HCT116 (cell line): ENCODE results near the gene ZNF418. TPM values are rescaled to one million over a fixed set of nuclear protein-coding genes. Genes with fewer than 3 reads are reported as not detected.

ENCODE experiments used
- ATAC-seq: fragments of 200-7000 bp; cut with Tn5 transposase; 2 replicates; pipeline ENCODE4 v1.9.1; 2020; ENCODE audit warnings: mild to moderate bottlenecking, moderate library complexity
- BruUV-seq: library from RNA; stranded (reverse); fragments of 400-500 nt; replicated peaks from 2 replicates; lab custom pipeline; 2021; lab: Mats Ljungman, UMichigan
- CTCF ChIA-PET: fragments of 300-600 bp; sonication (Branson Sonifier 250); formaldehyde crosslinking; loops from one replicate; lab custom pipeline; 2021; ENCODE audit warnings: antibody characterized with exemption; lab: Charles Lee
- POLR2A ChIA-PET: fragments of 300-600, 350-600 bp; sonication (Branson Sonifier 250); formaldehyde crosslinking; loops from one replicate; lab custom pipeline; 2021; ENCODE audit warnings: antibody characterized with exemption; lab: Charles Lee
- RAD21 ChIA-PET, 2 experiments: fragments of 300-600 bp; sonication (Branson Sonifier 250); formaldehyde crosslinking; loops; one replicate each; lab custom pipeline; 2023; ENCODE audit warnings: low total read pairs in 2 of 2; ENCODE audit not compliant: uncharacterized antibody in 2 of 2, unreplicated experiment in 2 of 2, low non-redundant PET in 1 of 2; lab: Charles Lee
- DNase-seq: peaks from one replicate; pipeline ENCODE4 v3.0.0-alpha.2; 2010; ENCODE audit warnings: low read depth, low spot score
- H2AFZ ChIP-seq: fragments of 200-600 bp; shearing (Covaris generic), sonication (generic); 2 replicates; pipeline ENCODE4 v1.6.1; 2017; ENCODE audit warnings: low read depth, mixed run types, mixed read lengths, antibody characterized with exemption, low read length; ENCODE audit not compliant: poor library complexity, severe bottlenecking
- H3K27ac ChIP-seq: 2 replicates; pipeline ENCODE4 v1.5.1; 2012; ENCODE audit warnings: low read depth, low read length
- H3K27me3 ChIP-seq: fragments of 200-600 bp; sonication (generic); 2 replicates; pipeline ENCODE4 v1.6.1; 2016; ENCODE audit warnings: mixed run types, low read length, mixed read lengths; ENCODE audit not compliant: insufficient read depth
- H3K36me3 ChIP-seq, 2 experiments: fragments of 200-500 bp in 1 of 2; fragments of 200-600 bp in 1 of 2; sonication (Bioruptor generic) in 1 of 2; sonication (generic) in 1 of 2; 2 replicates each; pipeline versions ENCODE4 v1.5.1 to v1.6.1; 2014 to 2016; ENCODE audit warnings: low read length in 2 of 2, inconsistent platforms in 1 of 2, mixed read lengths in 1 of 2, mixed run types in 1 of 2; ENCODE audit not compliant: insufficient read depth in 2 of 2, control insufficient read depth in 1 of 2
- H3K4me1 ChIP-seq, 2 experiments: fragments of 200-600 bp in 1 of 2; sonication (generic) in 1 of 2; 2 replicates each; pipeline versions ENCODE4 v1.5.1 to v1.6.1; 2012 to 2017; ENCODE audit warnings: low read length in 2 of 2, inconsistent platforms in 1 of 2, mild to moderate bottlenecking in 1 of 2, mixed read lengths in 1 of 2, mixed run types in 1 of 2, moderate library complexity in 1 of 2; ENCODE audit not compliant: insufficient read depth in 2 of 2, control insufficient read depth in 1 of 2
- H3K4me2 ChIP-seq: fragments of 200-600 bp; sonication (generic); 2 replicates; pipeline ENCODE4 v1.6.1; 2017; ENCODE audit warnings: mixed run types, low read length, mixed read lengths
- H3K4me3 ChIP-seq, 2 experiments: fragments of 200-600 bp in 1 of 2; sonication (generic) in 1 of 2; replicated peaks in 1 of 2; 2 replicates each; pipeline ENCODE4 v1.5.1; 2011 to 2016; ENCODE audit warnings: low read length in 2 of 2, control low read depth in 1 of 2, low read depth in 1 of 2, mild to moderate bottlenecking in 1 of 2, mixed read lengths in 1 of 2, mixed run types in 1 of 2
- H3K79me2 ChIP-seq: fragments of 200-600 bp; sonication (generic); 2 replicates; pipeline ENCODE4 v1.6.1; 2017; ENCODE audit warnings: mild to moderate bottlenecking, mixed run types, low read length, moderate library complexity, mixed read lengths; ENCODE audit not compliant: insufficient read depth
- H3K9ac ChIP-seq: fragments of 200-600 bp; sonication (generic); 2 replicates; pipeline ENCODE4 v1.6.1; 2016; ENCODE audit warnings: low read length, mixed read lengths
- H3K9me2 ChIP-seq: fragments of 200-600 bp; sonication (generic), shearing (Covaris generic); 2 replicates; pipeline ENCODE4 v1.6.1; 2017; ENCODE audit warnings: mixed run types, mild to moderate bottlenecking, moderate library complexity; ENCODE audit not compliant: insufficient read depth
- H3K9me3 ChIP-seq, 2 experiments: fragments of 200-500 bp in 1 of 2; fragments of 200-600 bp in 1 of 2; sonication (Bioruptor generic) in 1 of 2; sonication (generic) in 1 of 2; 2 replicates each; pipeline ENCODE4 v1.6.1; 2014 to 2017; ENCODE audit warnings: low read length in 2 of 2, mixed read lengths in 2 of 2, inconsistent platforms in 1 of 2, low read depth in 1 of 2, mild to moderate bottlenecking in 1 of 2, mixed run types in 1 of 2, moderate library complexity in 1 of 2; ENCODE audit not compliant: control insufficient read depth in 1 of 2, insufficient read depth in 1 of 2
- H4K20me1 ChIP-seq: fragments of 200-600 bp; sonication (generic), shearing (Covaris generic); 2 replicates; pipeline ENCODE4 v1.6.1; 2017; ENCODE audit warnings: mixed run types, mild to moderate bottlenecking, moderate library complexity; ENCODE audit not compliant: insufficient read depth
- CBX3 ChIP-seq: IDR thresholded peaks from 2 replicates; pipeline ENCODE4 v1.6.1; 2012; ENCODE audit warnings: low read depth
- CEBPB ChIP-seq: IDR thresholded peaks from 2 replicates; pipeline ENCODE4 v1.6.1; 2012; ENCODE audit warnings: low read depth
- EZH2 ChIP-seq: fragments of 200-600 bp; sonication (generic); IDR thresholded peaks from 2 replicates; pipeline ENCODE4 v1.6.1; 2017; ENCODE audit warnings: antibody characterized with exemption, mixed run types
- EZH2phosphoT487 ChIP-seq: fragments of 200-600 bp; IDR thresholded peaks from 2 replicates; pipeline ENCODE4 v1.6.1; 2018; ENCODE audit warnings: antibody characterized with exemption, borderline replicate concordance
- FOSL1 ChIP-seq: IDR thresholded peaks from 2 replicates; pipeline ENCODE4 v1.6.1; 2012; ENCODE audit warnings: low read depth
- JUND ChIP-seq: IDR thresholded peaks from 2 replicates; pipeline ENCODE4 v1.6.1; 2012
- POLR2AphosphoS5 ChIP-seq: IDR thresholded peaks from 2 replicates; pipeline ENCODE4 v1.6.1; 2011; ENCODE audit warnings: mild to moderate bottlenecking, low read depth, low read length, moderate library complexity
- RAD21 ChIP-seq: IDR thresholded peaks from 2 replicates; pipeline ENCODE4 v1.6.1; 2012; ENCODE audit warnings: low read depth, mild to moderate bottlenecking
- SRF ChIP-seq: IDR thresholded peaks from 2 replicates; pipeline ENCODE4 v1.6.1; 2012; ENCODE audit warnings: low read depth
- TCF7L2 ChIP-seq: IDR thresholded peaks from 2 replicates; pipeline ENCODE4 v1.7.0; 2011; ENCODE audit warnings: borderline replicate concordance, inconsistent platforms; ENCODE audit not compliant: insufficient read depth, insufficient read length; ENCODE audit errors: extremely low read depth
- ZFX ChIP-seq: fragments of 450-650 bp; IDR thresholded peaks from 2 replicates; pipeline ENCODE4 v1.6.1; 2017
- ZNF274 ChIP-seq: fragments of 200-500 bp; sonication (Bioruptor generic); IDR thresholded peaks from 2 replicates; pipeline ENCODE4 v1.6.1; 2014; ENCODE audit warnings: mild to moderate bottlenecking, low read depth, low read length, inconsistent platforms
- intact Hi-C: fragments of 100-400 bp; cut with micrococcal nuclease; formaldehyde crosslinking; loops from 2 replicates; pipeline ENCODE4 v1.10.0; 2022
- total RNA-seq: library from RNA; stranded (reverse); gene quantifications from one replicate; pipeline ENCODE4 v1.2.1, GENCODE V29; 2021; ENCODE audit not compliant: unreplicated experiment
- TF ChIP-seq, protein P1 (sequence below): IDR thresholded peaks from 2 replicates; pipeline ENCODE4 v1.6.1; 2012
- TF ChIP-seq, protein P2 (sequence below): IDR thresholded peaks from 2 replicates; pipeline ENCODE4 v1.6.1; 2012; ENCODE audit warnings: low read depth
- TF ChIP-seq, protein P3 (sequence below), 3 experiments: fragments of 200-600 bp in 1 of 3; sonication (generic) in 1 of 3; IDR thresholded peaks in 2 of 3; conservative IDR thresholded peaks in 1 of 3; 2 replicates each; pipeline ENCODE4 v1.5.1; 2012 to 2017; ENCODE audit warnings: low read depth in 2 of 3, low read length in 2 of 3, antibody characterized with exemption in 1 of 3, borderline replicate concordance in 1 of 3, control low read depth in 1 of 3, mild to moderate bottlenecking in 1 of 3, mixed read lengths in 1 of 3, mixed run types in 1 of 3, moderate library complexity in 1 of 3; ENCODE audit not compliant: insufficient read depth in 1 of 3
- TF ChIP-seq, protein P4 (sequence below): IDR thresholded peaks from 2 replicates; pipeline ENCODE4 v1.6.1; 2012

The ZNF418 gene
- total RNA-seq, 1 experiment from 2014 or later: not detected

DNA sequence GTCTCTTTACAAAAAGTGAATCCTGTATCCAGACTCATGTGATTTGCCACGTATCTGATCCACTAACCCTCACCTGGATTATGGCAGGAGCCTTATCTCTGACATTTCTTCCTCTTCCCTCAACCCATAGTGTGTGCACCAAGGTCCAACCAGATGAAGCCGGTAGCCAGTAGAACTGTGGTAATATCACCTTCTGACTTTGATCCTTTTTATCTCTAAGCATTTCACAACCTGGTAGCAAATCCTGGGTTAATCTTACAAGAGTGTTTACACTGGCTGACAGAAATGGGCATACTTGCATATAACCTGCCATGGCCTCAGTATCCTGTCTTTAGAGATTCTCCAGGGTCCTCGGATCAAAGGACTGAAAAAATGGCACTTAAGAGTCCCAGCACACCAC is 20.7 kb downstream of the ZNF418 start:
- no peaks in the 10 kb centered on the region for H3K79me2 ChIP-seq
- H3K27ac ChIP-seq: no peak overlapping the region
- peaks cover 0 to 6% of the 10 kb centered on the region in 2 experiments; a peak in 1 of 4 replicates for H3K4me1 ChIP-seq
- no peak overlapping the region for H3K4me3 ChIP-seq
- H3K9me2 ChIP-seq: no peaks in the 10 kb centered on the region
- no peaks in the 10 kb centered on the region for H4K20me1 ChIP-seq
- H3K9me3 ChIP-seq: no peaks in the 10 kb centered on the region; a peak in 1 of 4 replicates
- BruUV-seq: no TSS peak
- POLR2A ChIA-PET: no interaction called here
- H3K27me3 ChIP-seq: no peaks in the 10 kb centered on the region
- no peak for TF ChIP-seq TCF7L2
- no peak for TF ChIP-seq RAD21
- no peak for TF ChIP-seq CBX3
- TF ChIP-seq, protein P1, sequence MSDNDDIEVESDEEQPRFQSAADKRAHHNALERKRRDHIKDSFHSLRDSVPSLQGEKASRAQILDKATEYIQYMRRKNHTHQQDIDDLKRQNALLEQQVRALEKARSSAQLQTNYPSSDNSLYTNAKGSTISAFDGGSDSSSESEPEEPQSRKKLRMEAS: no peak
- TF ChIP-seq POLR2AphosphoS5: no peak
- no peak for TF ChIP-seq CEBPB
- TF ChIP-seq, protein P2, sequence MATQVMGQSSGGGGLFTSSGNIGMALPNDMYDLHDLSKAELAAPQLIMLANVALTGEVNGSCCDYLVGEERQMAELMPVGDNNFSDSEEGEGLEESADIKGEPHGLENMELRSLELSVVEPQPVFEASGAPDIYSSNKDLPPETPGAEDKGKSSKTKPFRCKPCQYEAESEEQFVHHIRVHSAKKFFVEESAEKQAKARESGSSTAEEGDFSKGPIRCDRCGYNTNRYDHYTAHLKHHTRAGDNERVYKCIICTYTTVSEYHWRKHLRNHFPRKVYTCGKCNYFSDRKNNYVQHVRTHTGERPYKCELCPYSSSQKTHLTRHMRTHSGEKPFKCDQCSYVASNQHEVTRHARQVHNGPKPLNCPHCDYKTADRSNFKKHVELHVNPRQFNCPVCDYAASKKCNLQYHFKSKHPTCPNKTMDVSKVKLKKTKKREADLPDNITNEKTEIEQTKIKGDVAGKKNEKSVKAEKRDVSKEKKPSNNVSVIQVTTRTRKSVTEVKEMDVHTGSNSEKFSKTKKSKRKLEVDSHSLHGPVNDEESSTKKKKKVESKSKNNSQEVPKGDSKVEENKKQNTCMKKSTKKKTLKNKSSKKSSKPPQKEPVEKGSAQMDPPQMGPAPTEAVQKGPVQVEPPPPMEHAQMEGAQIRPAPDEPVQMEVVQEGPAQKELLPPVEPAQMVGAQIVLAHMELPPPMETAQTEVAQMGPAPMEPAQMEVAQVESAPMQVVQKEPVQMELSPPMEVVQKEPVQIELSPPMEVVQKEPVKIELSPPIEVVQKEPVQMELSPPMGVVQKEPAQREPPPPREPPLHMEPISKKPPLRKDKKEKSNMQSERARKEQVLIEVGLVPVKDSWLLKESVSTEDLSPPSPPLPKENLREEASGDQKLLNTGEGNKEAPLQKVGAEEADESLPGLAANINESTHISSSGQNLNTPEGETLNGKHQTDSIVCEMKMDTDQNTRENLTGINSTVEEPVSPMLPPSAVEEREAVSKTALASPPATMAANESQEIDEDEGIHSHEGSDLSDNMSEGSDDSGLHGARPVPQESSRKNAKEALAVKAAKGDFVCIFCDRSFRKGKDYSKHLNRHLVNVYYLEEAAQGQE: no peak
- no peak for TF ChIP-seq EZH2phosphoT487
- TF ChIP-seq ZFX: no peak
- no peak for TF ChIP-seq FOSL1
- TF ChIP-seq JUND: no peak
- TF ChIP-seq EZH2: no peak
- no peak for TF ChIP-seq SRF
- TF ChIP-seq, protein P3, sequence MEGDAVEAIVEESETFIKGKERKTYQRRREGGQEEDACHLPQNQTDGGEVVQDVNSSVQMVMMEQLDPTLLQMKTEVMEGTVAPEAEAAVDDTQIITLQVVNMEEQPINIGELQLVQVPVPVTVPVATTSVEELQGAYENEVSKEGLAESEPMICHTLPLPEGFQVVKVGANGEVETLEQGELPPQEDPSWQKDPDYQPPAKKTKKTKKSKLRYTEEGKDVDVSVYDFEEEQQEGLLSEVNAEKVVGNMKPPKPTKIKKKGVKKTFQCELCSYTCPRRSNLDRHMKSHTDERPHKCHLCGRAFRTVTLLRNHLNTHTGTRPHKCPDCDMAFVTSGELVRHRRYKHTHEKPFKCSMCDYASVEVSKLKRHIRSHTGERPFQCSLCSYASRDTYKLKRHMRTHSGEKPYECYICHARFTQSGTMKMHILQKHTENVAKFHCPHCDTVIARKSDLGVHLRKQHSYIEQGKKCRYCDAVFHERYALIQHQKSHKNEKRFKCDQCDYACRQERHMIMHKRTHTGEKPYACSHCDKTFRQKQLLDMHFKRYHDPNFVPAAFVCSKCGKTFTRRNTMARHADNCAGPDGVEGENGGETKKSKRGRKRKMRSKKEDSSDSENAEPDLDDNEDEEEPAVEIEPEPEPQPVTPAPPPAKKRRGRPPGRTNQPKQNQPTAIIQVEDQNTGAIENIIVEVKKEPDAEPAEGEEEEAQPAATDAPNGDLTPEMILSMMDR (IDR thresholded peaks at IDR 0.05 in 2 of 3, conservative IDR thresholded peaks at IDR 0.05 in 1 of 3; ENCODE audit: borderline replicate concordance in 1 of 3, insufficient read depth in 1 of 3, low read depth in 2 of 3, low read length in 2 of 3): no peak
- no peak for TF ChIP-seq ZNF274
- TF ChIP-seq, protein P4, sequence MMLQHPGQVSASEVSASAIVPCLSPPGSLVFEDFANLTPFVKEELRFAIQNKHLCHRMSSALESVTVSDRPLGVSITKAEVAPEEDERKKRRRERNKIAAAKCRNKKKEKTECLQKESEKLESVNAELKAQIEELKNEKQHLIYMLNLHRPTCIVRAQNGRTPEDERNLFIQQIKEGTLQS: no peak
- TF ChIP-seq, all 23 proteins: peak for 0
- no peak for ATAC-seq
- ChIA-PET CTCF (no interaction called here), RAD21 (no interaction called here)
- H3K36me3 ChIP-seq: peaks cover 3 to 9% of the 10 kb centered on the region in 2 experiments; a peak in 3 of 4 replicates
- no peak overlapping the region for H3K4me2 ChIP-seq
- H3K9ac ChIP-seq: no peak overlapping the region
- DNase-seq: no peak
- intact Hi-C loops: loop anchor here (10.0 kb wide), 1 partner anchor 280 kb away; the partner anchor contains the start of gene ZNF211
- no peak overlapping the region for H2AFZ ChIP-seq
